Measurements from ENCODE around the gene RSBN1. TPM values are rescaled to one million over a fixed set of nuclear protein-coding genes. Genes with fewer than 3 reads are reported as not detected.

Gene RSBN1
- total and polyA plus RNA-seq, 2 experiments from 2014 or later: 15.4 to 17.4 TPM

DNA sequence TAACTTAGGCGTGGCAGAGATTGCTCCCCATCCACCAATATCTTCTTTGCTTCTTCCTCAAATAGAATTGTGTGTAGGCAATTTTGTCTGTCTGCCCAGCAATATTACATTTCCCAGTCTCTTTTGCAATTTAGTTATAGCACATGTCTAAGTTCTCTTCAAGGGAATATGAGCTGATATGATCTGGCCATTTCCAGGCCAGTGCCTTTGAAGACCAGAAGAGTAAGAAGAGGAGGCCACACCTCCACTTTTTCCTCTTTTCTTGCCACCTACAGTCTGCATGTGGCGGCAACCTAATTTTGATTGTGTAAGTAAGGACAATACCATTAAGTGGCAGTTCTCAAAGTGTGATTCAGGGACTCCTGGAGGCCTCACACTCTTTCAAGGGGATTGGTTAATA is 6.3 kb upstream of the RSBN1 start:
- no peak overlapping the region for H3K4me3 Mint-ChIP-seq
- H3K27ac Mint-ChIP-seq: no peak overlapping the region
- no peaks in the 10 kb centered on the region for H3K36me3 ChIP-seq (ENCODE audit: insufficient read depth)
- H3F3A ChIP-seq (replicated peaks; ENCODE audit: low read depth): no peaks in the 10 kb centered on the region
- DNase-seq (ENCODE audit: low spot score) (no peak), ATAC-seq (no peak)
- no peaks in the 10 kb centered on the region for H3K36me3 Mint-ChIP-seq (ENCODE audit: low read depth)
- H3K9me2 ChIP-seq (ENCODE audit: insufficient read depth): no peaks in the 10 kb centered on the region
- no peaks in the 10 kb centered on the region for H3K4me1 ChIP-seq (ENCODE audit: insufficient read depth)
- no peaks in the 10 kb centered on the region for H3K27me3 ChIP-seq (ENCODE audit: insufficient read depth)
- no peak for TF ChIP-seq NANOG (IDR thresholded peaks at IDR 0.05; ENCODE audit: borderline replicate concordance)
- TF ChIP-seq CTCF (conservative IDR thresholded peaks at IDR 0.05; ENCODE audit: low read depth in 2 of 2): no peak
- H3K4me2 ChIP-seq: no peak overlapping the region
- no peaks in the 10 kb centered on the region for H3K9me3 Mint-ChIP-seq
- no peak overlapping the region for H3K4me3 ChIP-seq
- H3K27me3 Mint-ChIP-seq (ENCODE audit: insufficient read depth, low read depth, poor library complexity): no peaks in the 10 kb centered on the region
- H4K20me1 ChIP-seq (replicated peaks; ENCODE audit: insufficient read depth): no peaks in the 10 kb centered on the region
- no peak overlapping the region for H3K27ac ChIP-seq (ENCODE audit: low read depth)
- no peaks in the 10 kb centered on the region for H3K4me1 Mint-ChIP-seq
- H3K79me2 ChIP-seq (replicated peaks; ENCODE audit: insufficient read depth): no peaks in the 10 kb centered on the region
- H2AFZ ChIP-seq: no peak overlapping the region; the same call in 1 of the 2 replicates

- Histone ChIP-seq H4K20me1 (replicated peaks; ENCODE audit: insufficient read depth) (peaks cover 13% of the 10 kb centered on the region; the same call in 1 of the 2 replicates), H3K36me3 (ENCODE audit: insufficient read depth) (no peaks in the 10 kb centered on the region), H3K27me3 (ENCODE audit: insufficient read depth) (no peaks in the 10 kb centered on the region), H3K79me2 (replicated peaks; ENCODE audit: insufficient read depth) (peaks cover 34% of the 10 kb centered on the region), H3K27ac (ENCODE audit: low read depth) (no peak overlapping the region), H3K4me2 (peak overlapping the region; percentile 74), H3K9me2 (ENCODE audit: insufficient read depth) (no peaks in the 10 kb centered on the region), H3K4me3 (peak overlapping the region; percentile 72), H2AFZ (peak overlapping the region; percentile 6; the same call in 1 of the 2 replicates), H3F3A (replicated peaks; ENCODE audit: low read depth) (no peaks in the 10 kb centered on the region), H3K4me1 (ENCODE audit: insufficient read depth) (peaks cover 11% of the 10 kb centered on the region; the same call in 1 of the 2 replicates)
- H3K4me1 Mint-ChIP-seq: peaks cover 13% of the 10 kb centered on the region
- ATAC-seq (no peak), DNase-seq (ENCODE audit: low spot score) (no peak)
- H3K9me3 Mint-ChIP-seq: no peaks in the 10 kb centered on the region
- H3K27ac Mint-ChIP-seq: peak overlapping the region; percentile 94
- peaks cover 5% of the 10 kb centered on the region; the same call in 1 of the 3 replicates for H3K36me3 Mint-ChIP-seq (ENCODE audit: low read depth)
- H3K27me3 Mint-ChIP-seq (ENCODE audit: insufficient read depth, low read depth, poor library complexity): peaks cover 10% of the 10 kb centered on the region
- peak overlapping the region; percentile 98 for H3K4me3 Mint-ChIP-seq
- TF ChIP-seq NANOG (IDR thresholded peaks at IDR 0.05; ENCODE audit: borderline replicate concordance) (no peak), ZNF114 (CRISPR knock-in tag; IDR thresholded peaks at IDR 0.05) (no peak), EZH2phosphoT487 (IDR thresholded peaks at IDR 0.05; ENCODE audit: unreplicated experiment) (no peak), STAT1 (IDR thresholded peaks at IDR 0.05; ENCODE audit: unreplicated experiment) (no peak), EZH2 (IDR thresholded peaks at IDR 0.05; ENCODE audit: low read depth, unreplicated experiment) (no peak), ZNF331 (CRISPR knock-in tag; IDR thresholded peaks at IDR 0.05; ENCODE audit: low read depth) (no peak), ZNF462 (CRISPR knock-in tag; IDR thresholded peaks at IDR 0.05) (no peak), JUNB (IDR thresholded peaks at IDR 0.05; ENCODE audit: unreplicated experiment) (no peak)
- TF ChIP-seq, protein P1, sequence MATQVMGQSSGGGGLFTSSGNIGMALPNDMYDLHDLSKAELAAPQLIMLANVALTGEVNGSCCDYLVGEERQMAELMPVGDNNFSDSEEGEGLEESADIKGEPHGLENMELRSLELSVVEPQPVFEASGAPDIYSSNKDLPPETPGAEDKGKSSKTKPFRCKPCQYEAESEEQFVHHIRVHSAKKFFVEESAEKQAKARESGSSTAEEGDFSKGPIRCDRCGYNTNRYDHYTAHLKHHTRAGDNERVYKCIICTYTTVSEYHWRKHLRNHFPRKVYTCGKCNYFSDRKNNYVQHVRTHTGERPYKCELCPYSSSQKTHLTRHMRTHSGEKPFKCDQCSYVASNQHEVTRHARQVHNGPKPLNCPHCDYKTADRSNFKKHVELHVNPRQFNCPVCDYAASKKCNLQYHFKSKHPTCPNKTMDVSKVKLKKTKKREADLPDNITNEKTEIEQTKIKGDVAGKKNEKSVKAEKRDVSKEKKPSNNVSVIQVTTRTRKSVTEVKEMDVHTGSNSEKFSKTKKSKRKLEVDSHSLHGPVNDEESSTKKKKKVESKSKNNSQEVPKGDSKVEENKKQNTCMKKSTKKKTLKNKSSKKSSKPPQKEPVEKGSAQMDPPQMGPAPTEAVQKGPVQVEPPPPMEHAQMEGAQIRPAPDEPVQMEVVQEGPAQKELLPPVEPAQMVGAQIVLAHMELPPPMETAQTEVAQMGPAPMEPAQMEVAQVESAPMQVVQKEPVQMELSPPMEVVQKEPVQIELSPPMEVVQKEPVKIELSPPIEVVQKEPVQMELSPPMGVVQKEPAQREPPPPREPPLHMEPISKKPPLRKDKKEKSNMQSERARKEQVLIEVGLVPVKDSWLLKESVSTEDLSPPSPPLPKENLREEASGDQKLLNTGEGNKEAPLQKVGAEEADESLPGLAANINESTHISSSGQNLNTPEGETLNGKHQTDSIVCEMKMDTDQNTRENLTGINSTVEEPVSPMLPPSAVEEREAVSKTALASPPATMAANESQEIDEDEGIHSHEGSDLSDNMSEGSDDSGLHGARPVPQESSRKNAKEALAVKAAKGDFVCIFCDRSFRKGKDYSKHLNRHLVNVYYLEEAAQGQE (IDR thresholded peaks at IDR 0.05; ENCODE audit: unreplicated experiment): no peak
Observed at GRCh38 chr1:113813218-113813617, 942 bp upstream of the RSBN1 start.
